ENCODE data around the gene CDC42BPB.

DNA sequence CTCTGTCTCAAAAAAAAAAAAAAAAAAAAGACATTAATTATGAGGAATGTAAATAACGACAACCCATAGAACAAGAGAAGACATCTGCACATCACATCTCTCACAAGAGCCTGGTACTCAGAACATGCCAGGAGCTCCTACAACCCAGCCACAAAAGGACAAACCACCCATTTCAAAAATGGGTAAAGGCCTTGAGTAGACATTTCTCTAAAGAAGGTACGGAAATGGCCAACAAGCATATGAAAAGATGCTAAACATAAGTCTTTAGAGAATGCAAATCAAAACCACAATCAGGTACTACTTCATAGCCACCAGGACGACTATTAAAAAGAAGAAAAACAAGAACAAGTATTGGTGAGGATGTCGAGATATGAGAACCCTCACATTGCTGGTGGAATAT lies 121.6 kb downstream of the CDC42BPB start:
- TF ChIP-seq EP300 (IDR thresholded peaks at IDR 0.05) (no peak), CTCF (IDR thresholded peaks at IDR 0.05) (no peak), POLR2A (IDR thresholded peaks at IDR 0.05) (no peak)

Measured in upper lobe of left lung (tissue), 4 donors.